NT2/D1 (cell line): ENCODE measurements around the gene HECW1.

ENCODE experiments used
- YY1 ChIP-seq: IDR thresholded peaks from 2 replicates; pipeline ENCODE4 v1.6.1; 2011; ENCODE audit not compliant: insufficient read length, insufficient read depth
- ZNF274 ChIP-seq: IDR thresholded peaks from 2 replicates; pipeline ENCODE4 v1.6.1; 2011; ENCODE audit warnings: mild to moderate bottlenecking, low read depth, low read length

DNA sequence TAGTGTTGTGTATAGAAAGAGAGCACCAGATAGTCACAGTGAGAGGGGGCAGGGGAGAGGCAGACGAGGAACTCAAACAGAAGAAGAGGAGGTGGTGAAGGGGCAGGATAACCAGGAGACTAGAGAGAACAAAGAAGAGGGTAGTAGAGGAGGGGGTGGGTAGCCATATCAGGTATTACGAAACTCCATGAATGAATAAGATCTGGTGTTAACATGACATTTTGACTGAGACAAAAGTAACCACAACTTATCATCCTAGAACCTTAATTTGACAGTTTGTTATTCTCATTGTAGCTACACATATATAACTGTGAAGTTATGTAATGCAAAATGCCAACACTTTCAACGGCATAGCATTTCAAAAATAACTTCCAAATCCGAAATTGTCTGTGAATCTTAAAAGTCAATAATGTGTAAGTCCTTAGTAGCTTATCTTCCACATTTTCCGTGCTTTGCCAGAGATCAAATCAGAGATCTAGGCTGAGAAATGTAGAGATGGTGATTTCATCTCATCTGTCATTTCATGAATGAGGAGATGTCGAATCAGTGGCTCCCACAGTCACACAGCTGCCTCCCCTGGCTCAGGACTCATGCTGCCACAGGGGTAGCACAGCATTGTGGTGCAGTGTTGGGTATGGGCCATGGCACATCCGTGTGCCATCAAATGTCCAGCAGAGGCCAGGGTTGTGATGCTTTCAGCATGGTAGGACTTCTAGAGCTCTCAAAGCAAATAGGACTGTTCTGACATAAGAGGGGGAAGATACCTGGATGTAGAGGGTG, 202.1 kb downstream of the HECW1 start:
- no peak for TF ChIP-seq YY1
- TF ChIP-seq ZNF274: no peak
